HepG2 (cell line): ENCODE results near the gene HMCN2. TPM values are rescaled to one million over a fixed set of nuclear protein-coding genes. Genes with fewer than 3 reads are reported as not detected.

ENCODE experiments used
- ATAC-seq: fragments of 200-7000 bp; cut with Tn5 transposase; 3 replicates; pipeline ENCODE4 v1.9.1; 2020; ENCODE audit warnings: mild to moderate bottlenecking, moderate library complexity
- BruUV-seq: library from RNA; stranded (reverse); fragments of 400-500 nt; replicated peaks from 2 replicates; lab custom pipeline; 2021; lab: Mats Ljungman, UMichigan
- CTCF ChIA-PET: fragments of 300-600 bp; formaldehyde crosslinking; extraction: SDS; loops from one replicate; lab custom pipeline; 2021; ENCODE audit warnings: low total read pairs, inconsistent platforms, low intra/inter-chr PET ratio; lab: Yijun Ruan, JAX
- POLR2A ChIA-PET: fragments of 350-600 bp; sonication (Branson Sonifier 250); formaldehyde crosslinking; loops from one replicate; lab custom pipeline; 2020; ENCODE audit warnings: antibody characterized with exemption, inconsistent platforms; lab: Yijun Ruan, JAX
- DNase-seq: peaks from one replicate; pipeline ENCODE4 v3.0.0-alpha.2; 2015; ENCODE audit warnings: low spot score
- FAIRE-seq: peaks from 3 replicates; lab custom pipeline; 2011; peaks lifted over from hg19 to GRCh38; lab: Jason Lieb, UNC
- H2AFZ ChIP-seq: one replicate; pipeline ENCODE4 v1.6.1; 2011; ENCODE audit warnings: low read length, inconsistent platforms
- H3K27ac ChIP-seq: fragments of 300-600 bp; 3 replicates; pipeline ENCODE4 v1.8.0; 2011; ENCODE audit warnings: mixed run types, mild to moderate bottlenecking, mixed read lengths, low read length, inconsistent platforms; ENCODE audit not compliant: insufficient read depth; ENCODE audit errors: extremely low read length
- H3K27me3 ChIP-seq, 2 experiments: fragments of 200-600 bp in 1 of 2; 2 replicates in 1 of 2; 3 replicates in 1 of 2; pipeline versions ENCODE4 v1.6.0 to v1.8.0; 2011; ENCODE audit warnings: low read length in 2 of 2, mild to moderate bottlenecking in 2 of 2, moderate library complexity in 2 of 2, inconsistent platforms in 1 of 2; ENCODE audit not compliant: insufficient read depth in 2 of 2, control insufficient read depth in 1 of 2
- H3K36me3 ChIP-seq, 2 experiments: fragments of 200-600 bp in 1 of 2; replicated peaks in 1 of 2; 2 replicates in 1 of 2; 3 replicates in 1 of 2; pipeline versions ENCODE4 v1.5.1 to v1.8.0; 2011; ENCODE audit warnings: low read length in 2 of 2, inconsistent platforms in 1 of 2; ENCODE audit not compliant: insufficient read depth in 2 of 2, control insufficient read depth in 1 of 2
- H3K4me1 ChIP-seq: 2 replicates; pipeline ENCODE4 v1.5.1; 2012; ENCODE audit warnings: low read length, inconsistent platforms; ENCODE audit not compliant: insufficient read depth
- H3K4me2 ChIP-seq: 2 replicates; pipeline ENCODE4 v1.6.0; 2011; ENCODE audit warnings: low read depth, low read length, inconsistent platforms
- H3K4me3 ChIP-seq, 3 experiments: fragments of 200-600 bp in 1 of 3; sonication (generic), shearing (Covaris generic) in 1 of 3; replicated peaks in 1 of 3; 2 replicates each; pipeline ENCODE4 v1.5.1; 2011 to 2016; ENCODE audit warnings: low read length in 3 of 3, inconsistent platforms in 2 of 3, low read depth in 2 of 3, mild to moderate bottlenecking in 2 of 3, control low read depth in 1 of 3, mixed read lengths in 1 of 3; ENCODE audit not compliant: insufficient read depth in 1 of 3
- H3K79me2 ChIP-seq: one replicate; pipeline ENCODE4 v1.6.1; 2011; ENCODE audit warnings: low read length, inconsistent platforms; ENCODE audit not compliant: insufficient read depth
- H3K9ac ChIP-seq: 2 replicates; pipeline ENCODE4 v1.6.0; 2011; ENCODE audit warnings: mild to moderate bottlenecking, low read depth, low read length, inconsistent platforms; ENCODE audit not compliant: insufficient read depth
- H3K9me3 ChIP-seq: 2 replicates; pipeline ENCODE4 v1.5.1; 2012; ENCODE audit warnings: mild to moderate bottlenecking, low read length
- H4K20me1 ChIP-seq: 2 replicates; pipeline ENCODE4 v1.6.0; 2011; ENCODE audit warnings: inconsistent platforms, mild to moderate bottlenecking, low read length, moderate library complexity; ENCODE audit not compliant: insufficient read depth
- ARHGAP35 ChIP-seq: sonication (generic); formaldehyde crosslinking; IDR thresholded peaks from 2 replicates; pipeline ENCODE4 v1.9.0; 2022; ENCODE audit warnings: mild to moderate bottlenecking, inconsistent platforms, moderate library complexity, missing genetic modification reagents, borderline replicate concordance
- ARNTL ChIP-seq: sonication (generic); formaldehyde crosslinking; IDR thresholded peaks from 2 replicates; pipeline ENCODE4 v1.4.0; 2020; ENCODE audit warnings: mild to moderate bottlenecking, missing genetic modification reagents
- DNMT3B ChIP-seq: conservative IDR thresholded peaks from 2 replicates; pipeline ENCODE4 v1.6.1; 2016; ENCODE audit warnings: missing biosample characterization, control low read depth
- ESRRA ChIP-seq: sonication (generic); formaldehyde crosslinking; IDR thresholded peaks from 2 replicates; pipeline ENCODE4 v1.5.1; 2020; ENCODE audit warnings: mild to moderate bottlenecking, low read depth, missing genetic modification reagents
- KDM5B ChIP-seq: sonication (generic); formaldehyde crosslinking; IDR thresholded peaks from 2 replicates; pipeline ENCODE4 v1.4.0; 2020; ENCODE audit warnings: missing genetic modification reagents, mild to moderate bottlenecking, borderline replicate concordance
- MIER3 ChIP-seq: IDR thresholded peaks from 2 replicates; pipeline ENCODE4 v1.6.1; 2016; ENCODE audit warnings: missing compliant biosample characterization, borderline replicate concordance
- MLLT10 ChIP-seq: sonication (generic); formaldehyde crosslinking; IDR thresholded peaks from 2 replicates; pipeline ENCODE4 v1.4.0; 2020; ENCODE audit warnings: missing genetic modification reagents
- SKI ChIP-seq: fragments of 450-650 bp; IDR thresholded peaks from one replicate; pipeline ENCODE4 v1.6.1; 2018; ENCODE audit warnings: mild to moderate bottlenecking; ENCODE audit not compliant: partially characterized antibody
- ZNF367 ChIP-seq: sonication (generic); formaldehyde crosslinking; IDR thresholded peaks from 2 replicates; pipeline ENCODE4 v1.4.0; 2020; ENCODE audit warnings: missing genetic modification reagents, borderline replicate concordance
- ZNF558 ChIP-seq: sonication (generic); formaldehyde crosslinking; IDR thresholded peaks from 2 replicates; pipeline ENCODE4 v1.9.0; 2022; ENCODE audit warnings: mild to moderate bottlenecking, missing genetic modification reagents, borderline replicate concordance
- ZNF713 ChIP-seq: sonication (generic); formaldehyde crosslinking; IDR thresholded peaks from 2 replicates; pipeline ENCODE4 v1.4.0; 2020; ENCODE audit warnings: mild to moderate bottlenecking, missing genetic modification reagents
- ZNF781 ChIP-seq: sonication (generic); formaldehyde crosslinking; IDR thresholded peaks from 2 replicates; pipeline ENCODE4 v1.5.1; 2020; ENCODE audit warnings: borderline replicate concordance, mild to moderate bottlenecking, missing genetic modification reagents; ENCODE audit errors: not compliant biosample characterization
- ZNF839 ChIP-seq: sonication (generic); formaldehyde crosslinking; IDR thresholded peaks from 2 replicates; pipeline ENCODE4 v1.4.0; 2020; ENCODE audit warnings: missing genetic modification reagents, mild to moderate bottlenecking, borderline replicate concordance
- ZNF850 ChIP-seq: sonication (generic); formaldehyde crosslinking; conservative IDR thresholded peaks from 2 replicates; pipeline ENCODE4 v1.9.0; 2021; ENCODE audit warnings: mild to moderate bottlenecking, missing genetic modification reagents
- WGBS: methylation state at CpG from one replicate; pipeline ENCODE4 v1.1.6; 2017; ENCODE audit warnings: low lambda C conversion rate; 5-methylcytosine and 5-hydroxymethylcytosine counted together
- in situ Hi-C: cut with HindIII; loops from 2 replicates; pipeline ENCODE4 v1.10.0; 2017; ENCODE audit warnings: low pct_unique_long_range_greater_than_20kb; ENCODE audit not compliant: extremely low pct_ligation_motif_present
- intact Hi-C: fragments of 100-400 bp; cut with micrococcal nuclease; formaldehyde crosslinking; loops from one replicate; pipeline ENCODE4 v1.10.0; 2022; ENCODE audit not compliant: unreplicated experiment
- polyA plus RNA-seq, 8 experiments: library from polyadenylated mRNA; depleted of rRNA in 3 of 8; stranded (reverse) in 7 of 8; unstranded in 1 of 8; fragments of >200 nt; fragmentation: Illumina TruSeq in 4 of 8; extraction: Trizol in 4 of 8; gene quantifications; 2 replicates each; pipeline versions ENCODE4 v1.2.1 to v1.2.3, GENCODE V29; 2011 to 2016; ENCODE audit warnings: low read depth in 4 of 8, missing spikeins in 1 of 8, mixed read lengths in 1 of 8; ENCODE audit not compliant: insufficient read depth in 1 of 8
- total RNA-seq, 5 experiments: library from RNA; depleted of rRNA; stranded (reverse); fragments of >200 nt; fragmentation: Illumina TruSeq; extraction: Trizol; gene quantifications; 2 replicates each; pipeline ENCODE4 v1.2.3, GENCODE V29; 2016; ENCODE audit warnings: low read depth in 1 of 5
- TF ChIP-seq, protein P1 (sequence below): sonication (generic); formaldehyde crosslinking; IDR thresholded peaks from 2 replicates; pipeline ENCODE4 v1.4.0; 2020; ENCODE audit warnings: mild to moderate bottlenecking, low read depth, missing genetic modification reagents
- TF ChIP-seq, protein P2 (sequence below): sonication (generic); formaldehyde crosslinking; IDR thresholded peaks from 2 replicates; pipeline ENCODE4 v1.4.0; 2020; ENCODE audit warnings: missing genetic modification reagents
- TF ChIP-seq, protein P3 (sequence below): sonication (generic); formaldehyde crosslinking; IDR thresholded peaks from 2 replicates; pipeline ENCODE4 v1.5.1; 2020; ENCODE audit warnings: missing genetic modification reagents, mild to moderate bottlenecking, borderline replicate concordance
- TF ChIP-seq, protein P4 (sequence below): sonication (generic); formaldehyde crosslinking; IDR thresholded peaks from 2 replicates; pipeline ENCODE4 v1.5.0; 2020; ENCODE audit warnings: missing genetic modification reagents

HMCN2 gene
- total and polyA plus RNA-seq, 2 of the 13 experiments (the other 11 are each of a cell fraction or from before 2014, with no cell fraction given), result 0.09 TPM; not detected in 1

DNA sequence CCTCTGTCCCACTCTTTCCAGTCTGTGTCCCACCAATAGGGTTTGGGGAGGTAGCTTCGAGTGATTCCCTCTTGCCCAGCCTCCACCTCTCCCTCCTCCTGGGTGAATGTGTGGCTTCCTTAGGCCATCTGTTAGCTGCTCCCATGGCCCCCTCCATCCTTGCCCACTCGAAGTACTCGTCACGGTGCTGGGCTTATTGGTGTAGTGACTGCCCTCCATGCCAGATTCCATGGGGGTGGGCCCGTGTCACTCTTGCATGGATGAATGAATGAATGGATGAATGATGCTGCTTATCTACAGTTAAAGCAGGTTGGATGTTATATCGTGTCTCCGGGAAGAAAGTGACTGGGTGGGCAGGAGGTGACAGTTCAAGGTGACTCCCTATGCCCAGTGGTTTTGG lies 19.1 kb downstream of the HMCN2 start:
- ATAC-seq (no peak), DNase-seq (no peak), FAIRE-seq (no peak)
- in situ Hi-C loops (no loop called here), intact Hi-C loops (loop anchor here (1.0 kb wide), 1 partner anchor 24 kb away; no protein-coding TSS in a partner anchor)
- H3K4me1 ChIP-seq, result no peaks in the 10 kb centered on the region
- H3K4me3 ChIP-seq, result no peak overlapping the region
- no peaks in the 10 kb centered on the region for H3K9me3 ChIP-seq
- no peak for TF ChIP-seq MIER3 (CRISPR knock-in tag)
- TF ChIP-seq ZNF781, result no peak
- no peak for TF ChIP-seq MLLT10 (CRISPR knock-in tag)
- no peak for TF ChIP-seq SKI
- TF ChIP-seq ARHGAP35 (CRISPR knock-in tag), result no peak
- no peak for TF ChIP-seq ZNF850 (CRISPR knock-in tag)
- TF ChIP-seq, protein P1, sequence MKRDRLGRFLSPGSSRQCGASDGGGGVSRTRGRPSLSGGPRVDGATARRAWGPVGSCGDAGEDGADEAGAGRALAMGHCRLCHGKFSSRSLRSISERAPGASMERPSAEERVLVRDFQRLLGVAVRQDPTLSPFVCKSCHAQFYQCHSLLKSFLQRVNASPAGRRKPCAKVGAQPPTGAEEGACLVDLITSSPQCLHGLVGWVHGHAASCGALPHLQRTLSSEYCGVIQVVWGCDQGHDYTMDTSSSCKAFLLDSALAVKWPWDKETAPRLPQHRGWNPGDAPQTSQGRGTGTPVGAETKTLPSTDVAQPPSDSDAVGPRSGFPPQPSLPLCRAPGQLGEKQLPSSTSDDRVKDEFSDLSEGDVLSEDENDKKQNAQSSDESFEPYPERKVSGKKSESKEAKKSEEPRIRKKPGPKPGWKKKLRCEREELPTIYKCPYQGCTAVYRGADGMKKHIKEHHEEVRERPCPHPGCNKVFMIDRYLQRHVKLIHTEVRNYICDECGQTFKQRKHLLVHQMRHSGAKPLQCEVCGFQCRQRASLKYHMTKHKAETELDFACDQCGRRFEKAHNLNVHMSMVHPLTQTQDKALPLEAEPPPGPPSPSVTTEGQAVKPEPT, result no peak
- no peak for TF ChIP-seq ZNF558 (CRISPR knock-in tag)
- TF ChIP-seq, protein P2, sequence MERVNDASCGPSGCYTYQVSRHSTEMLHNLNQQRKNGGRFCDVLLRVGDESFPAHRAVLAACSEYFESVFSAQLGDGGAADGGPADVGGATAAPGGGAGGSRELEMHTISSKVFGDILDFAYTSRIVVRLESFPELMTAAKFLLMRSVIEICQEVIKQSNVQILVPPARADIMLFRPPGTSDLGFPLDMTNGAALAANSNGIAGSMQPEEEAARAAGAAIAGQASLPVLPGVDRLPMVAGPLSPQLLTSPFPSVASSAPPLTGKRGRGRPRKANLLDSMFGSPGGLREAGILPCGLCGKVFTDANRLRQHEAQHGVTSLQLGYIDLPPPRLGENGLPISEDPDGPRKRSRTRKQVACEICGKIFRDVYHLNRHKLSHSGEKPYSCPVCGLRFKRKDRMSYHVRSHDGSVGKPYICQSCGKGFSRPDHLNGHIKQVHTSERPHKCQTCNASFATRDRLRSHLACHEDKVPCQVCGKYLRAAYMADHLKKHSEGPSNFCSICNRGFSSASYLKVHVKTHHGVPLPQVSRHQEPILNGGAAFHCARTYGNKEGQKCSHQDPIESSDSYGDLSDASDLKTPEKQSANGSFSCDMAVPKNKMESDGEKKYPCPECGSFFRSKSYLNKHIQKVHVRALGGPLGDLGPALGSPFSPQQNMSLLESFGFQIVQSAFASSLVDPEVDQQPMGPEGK (CRISPR knock-in tag), result no peak
- TF ChIP-seq ZNF713 (CRISPR knock-in tag), result no peak
- no peak for TF ChIP-seq ZNF367 (CRISPR knock-in tag)
- TF ChIP-seq, protein P3, sequence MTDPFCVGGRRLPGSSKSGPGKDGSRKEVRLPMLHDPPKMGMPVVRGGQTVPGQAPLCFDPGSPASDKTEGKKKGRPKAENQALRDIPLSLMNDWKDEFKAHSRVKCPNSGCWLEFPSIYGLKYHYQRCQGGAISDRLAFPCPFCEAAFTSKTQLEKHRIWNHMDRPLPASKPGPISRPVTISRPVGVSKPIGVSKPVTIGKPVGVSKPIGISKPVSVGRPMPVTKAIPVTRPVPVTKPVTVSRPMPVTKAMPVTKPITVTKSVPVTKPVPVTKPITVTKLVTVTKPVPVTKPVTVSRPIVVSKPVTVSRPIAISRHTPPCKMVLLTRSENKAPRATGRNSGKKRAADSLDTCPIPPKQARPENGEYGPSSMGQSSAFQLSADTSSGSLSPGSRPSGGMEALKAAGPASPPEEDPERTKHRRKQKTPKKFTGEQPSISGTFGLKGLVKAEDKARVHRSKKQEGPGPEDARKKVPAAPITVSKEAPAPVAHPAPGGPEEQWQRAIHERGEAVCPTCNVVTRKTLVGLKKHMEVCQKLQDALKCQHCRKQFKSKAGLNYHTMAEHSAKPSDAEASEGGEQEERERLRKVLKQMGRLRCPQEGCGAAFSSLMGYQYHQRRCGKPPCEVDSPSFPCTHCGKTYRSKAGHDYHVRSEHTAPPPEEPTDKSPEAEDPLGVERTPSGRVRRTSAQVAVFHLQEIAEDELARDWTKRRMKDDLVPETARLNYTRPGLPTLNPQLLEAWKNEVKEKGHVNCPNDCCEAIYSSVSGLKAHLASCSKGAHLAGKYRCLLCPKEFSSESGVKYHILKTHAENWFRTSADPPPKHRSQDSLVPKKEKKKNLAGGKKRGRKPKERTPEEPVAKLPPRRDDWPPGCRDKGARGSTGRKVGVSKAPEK, result no peak
- no peak for TF ChIP-seq KDM5B (CRISPR knock-in tag)
- no peak for TF ChIP-seq ARNTL (CRISPR knock-in tag)
- TF ChIP-seq ZNF839 (CRISPR knock-in tag), result no peak
- no peak for TF ChIP-seq DNMT3B (CRISPR knock-in tag)
- no peak for TF ChIP-seq ESRRA
- TF ChIP-seq, protein P4, sequence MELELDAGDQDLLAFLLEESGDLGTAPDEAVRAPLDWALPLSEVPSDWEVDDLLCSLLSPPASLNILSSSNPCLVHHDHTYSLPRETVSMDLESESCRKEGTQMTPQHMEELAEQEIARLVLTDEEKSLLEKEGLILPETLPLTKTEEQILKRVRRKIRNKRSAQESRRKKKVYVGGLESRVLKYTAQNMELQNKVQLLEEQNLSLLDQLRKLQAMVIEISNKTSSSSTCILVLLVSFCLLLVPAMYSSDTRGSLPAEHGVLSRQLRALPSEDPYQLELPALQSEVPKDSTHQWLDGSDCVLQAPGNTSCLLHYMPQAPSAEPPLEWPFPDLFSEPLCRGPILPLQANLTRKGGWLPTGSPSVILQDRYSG (CRISPR knock-in tag), result no peak
- BruUV-seq, result no TSS peak
- H3K27me3 ChIP-seq, result peaks cover 9 to 56% of the 10 kb centered on the region in 2 experiments; a peak in 4 of 5 replicates
- POLR2A ChIA-PET, result no interaction called here
- H3K4me2 ChIP-seq, result no peak overlapping the region
- no peaks in the 10 kb centered on the region for H3K36me3 ChIP-seq
- CTCF ChIA-PET, result no interaction called here
- H3K79me2 ChIP-seq, result no peaks in the 10 kb centered on the region
- H3K9ac ChIP-seq, result no peak overlapping the region
- 2% methylated on average over 6 of the region's 7 CpGs for whole genome bisulfite sequencing
- no peaks in the 10 kb centered on the region for H4K20me1 ChIP-seq
- no peak overlapping the region for H3K27ac ChIP-seq
- H2AFZ ChIP-seq, result no peak overlapping the region
